ENCODE data around the gene OR51E2. TPM values are rescaled to one million over a fixed set of nuclear protein-coding genes. Genes with fewer than 3 reads are reported as not detected.

The OR51E2 gene
- total RNA-seq, 4 donors from 2014 or later, result 0.67 to 2.5 (median 0.94) TPM; not detected in 1

DNA sequence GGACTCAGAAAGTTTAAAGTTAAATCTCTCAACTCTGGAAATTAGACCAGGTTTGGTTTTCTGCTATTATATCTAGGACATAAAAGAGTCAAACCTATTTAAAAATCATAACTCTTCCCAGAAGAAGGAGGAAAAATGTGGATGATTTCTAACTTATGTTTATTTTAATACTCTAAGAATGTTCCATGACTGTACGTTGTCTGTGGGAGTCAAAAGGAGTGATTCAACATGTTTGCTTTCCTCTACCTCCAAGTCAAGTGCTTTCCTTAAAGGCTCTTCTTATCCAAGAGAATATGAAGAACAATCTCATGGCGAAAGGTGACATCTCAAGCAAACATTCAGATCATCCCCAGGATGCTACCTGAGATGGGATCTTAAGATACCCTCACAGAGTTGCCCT, 32.2 kb downstream of the OR51E2 start:
- ATAC-seq, result no peak
- Histone ChIP-seq H3K36me3 (no peaks in the 10 kb centered on the region), H3K27me3 (no peaks in the 10 kb centered on the region), H3K4me1 (no peaks in the 10 kb centered on the region), H3K9me3 (no peaks in the 10 kb centered on the region), H3K4me3 (no peak overlapping the region), H3K27ac (no peak overlapping the region)
- TF ChIP-seq, protein P1, sequence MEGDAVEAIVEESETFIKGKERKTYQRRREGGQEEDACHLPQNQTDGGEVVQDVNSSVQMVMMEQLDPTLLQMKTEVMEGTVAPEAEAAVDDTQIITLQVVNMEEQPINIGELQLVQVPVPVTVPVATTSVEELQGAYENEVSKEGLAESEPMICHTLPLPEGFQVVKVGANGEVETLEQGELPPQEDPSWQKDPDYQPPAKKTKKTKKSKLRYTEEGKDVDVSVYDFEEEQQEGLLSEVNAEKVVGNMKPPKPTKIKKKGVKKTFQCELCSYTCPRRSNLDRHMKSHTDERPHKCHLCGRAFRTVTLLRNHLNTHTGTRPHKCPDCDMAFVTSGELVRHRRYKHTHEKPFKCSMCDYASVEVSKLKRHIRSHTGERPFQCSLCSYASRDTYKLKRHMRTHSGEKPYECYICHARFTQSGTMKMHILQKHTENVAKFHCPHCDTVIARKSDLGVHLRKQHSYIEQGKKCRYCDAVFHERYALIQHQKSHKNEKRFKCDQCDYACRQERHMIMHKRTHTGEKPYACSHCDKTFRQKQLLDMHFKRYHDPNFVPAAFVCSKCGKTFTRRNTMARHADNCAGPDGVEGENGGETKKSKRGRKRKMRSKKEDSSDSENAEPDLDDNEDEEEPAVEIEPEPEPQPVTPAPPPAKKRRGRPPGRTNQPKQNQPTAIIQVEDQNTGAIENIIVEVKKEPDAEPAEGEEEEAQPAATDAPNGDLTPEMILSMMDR (IDR thresholded peaks at IDR 0.05), result no peak
- TF ChIP-seq POLR2AphosphoS5 (IDR thresholded peaks at IDR 0.05) (no peak), EP300 (IDR thresholded peaks at IDR 0.05) (no peak), POLR2A (IDR thresholded peaks at IDR 0.05) (no peak)
- WGBS, 2 donors (ENCODE audit: low coverage in 1 of 2), result 54 to 57% methylated on average over 2 of the region's 2 CpGs

DNA sequence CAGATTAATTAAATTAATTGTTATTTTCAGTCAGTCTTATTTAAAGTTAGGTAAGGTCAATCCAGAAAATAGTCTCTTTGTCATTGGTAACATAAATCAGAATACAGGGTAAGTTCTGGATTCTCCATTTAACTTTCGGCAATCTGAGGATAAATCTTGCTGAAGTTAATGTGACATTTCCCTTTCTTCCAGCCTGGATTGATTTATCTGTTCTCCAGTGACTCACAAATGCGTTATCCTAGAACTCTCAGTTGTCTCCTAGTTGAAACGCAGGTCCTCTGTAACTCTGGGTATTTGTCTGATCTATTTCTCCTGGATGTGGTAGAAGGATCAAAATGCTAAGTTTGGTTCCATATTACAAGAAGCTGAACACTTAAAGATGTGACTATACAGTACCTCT, 32.9 kb downstream of the OR51E2 start:
- TF ChIP-seq EP300 (IDR thresholded peaks at IDR 0.05) (no peak), POLR2A (IDR thresholded peaks at IDR 0.05) (no peak), POLR2AphosphoS5 (IDR thresholded peaks at IDR 0.05) (no peak)
- TF ChIP-seq, protein P1 (IDR thresholded peaks at IDR 0.05), result no peak
- WGBS, 2 donors (ENCODE audit: low coverage in 1 of 2), result 44 to 56% methylated on average over 3 of the region's 3 CpGs
- Histone ChIP-seq H3K9me3 (no peaks in the 10 kb centered on the region), H3K4me3 (no peak overlapping the region), H3K27me3 (no peaks in the 10 kb centered on the region), H3K4me1 (no peaks in the 10 kb centered on the region), H3K36me3 (no peaks in the 10 kb centered on the region), H3K27ac (no peak overlapping the region)
- ATAC-seq, result no peak

DNA sequence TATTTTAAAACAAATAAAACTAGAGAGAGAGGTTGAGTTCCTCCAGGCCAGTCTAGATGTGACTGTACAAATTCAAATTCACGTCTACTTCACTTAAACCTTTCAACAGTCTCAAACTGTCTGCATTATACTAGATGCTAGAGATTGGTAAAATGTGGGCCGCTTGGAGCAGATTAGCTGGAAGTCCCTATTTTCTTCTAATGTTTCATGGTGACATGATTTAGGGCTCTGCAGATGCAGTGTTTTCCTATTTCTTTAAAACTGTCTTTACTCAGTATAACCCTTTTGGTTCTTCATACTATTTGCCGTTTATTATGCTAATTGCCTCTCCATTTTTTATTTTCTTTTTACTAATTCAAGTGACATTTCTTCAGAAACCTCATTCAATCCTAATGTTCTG, 33.5 kb downstream of the OR51E2 start:
- Histone ChIP-seq H3K4me1 (no peaks in the 10 kb centered on the region), H3K27me3 (no peaks in the 10 kb centered on the region), H3K4me3 (no peak overlapping the region), H3K9me3 (no peaks in the 10 kb centered on the region), H3K27ac (no peak overlapping the region), H3K36me3 (no peaks in the 10 kb centered on the region)
- TF ChIP-seq POLR2AphosphoS5 (IDR thresholded peaks at IDR 0.05) (no peak), POLR2A (IDR thresholded peaks at IDR 0.05) (no peak), EP300 (IDR thresholded peaks at IDR 0.05) (no peak)
- 77 to 89% methylated on average over 3 of the region's 3 CpGs for WGBS, 2 donors (ENCODE audit: low coverage in 1 of 2)
- no peak for ATAC-seq

DNA sequence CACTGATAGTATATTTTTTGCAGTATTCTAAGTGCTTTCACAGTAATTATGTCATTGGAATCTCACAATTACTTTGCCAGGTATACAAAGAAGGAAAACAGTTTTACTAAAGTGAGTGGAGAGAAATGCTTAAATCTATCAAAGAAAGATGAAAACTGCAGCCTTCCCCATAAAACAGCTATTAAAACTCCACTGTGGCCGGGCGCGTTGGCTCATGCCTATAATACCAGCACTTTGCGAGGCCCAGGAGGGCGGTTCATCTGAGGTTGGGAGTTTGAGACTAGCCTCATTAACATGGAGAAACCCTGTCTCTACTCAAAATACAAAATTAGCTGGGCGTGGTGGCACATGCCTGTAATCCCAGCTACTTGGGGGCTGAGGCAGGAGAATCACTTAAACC, 34.8 kb downstream of the OR51E2 start:
- ATAC-seq, result no peak
- Histone ChIP-seq H3K4me1 (no peaks in the 10 kb centered on the region), H3K27me3 (no peaks in the 10 kb centered on the region), H3K27ac (no peak overlapping the region), H3K36me3 (no peaks in the 10 kb centered on the region), H3K4me3 (no peak overlapping the region), H3K9me3 (no peaks in the 10 kb centered on the region)
- 85 to 93% methylated on average over 3 to 5 of the region's 6 CpGs for WGBS, 2 donors (ENCODE audit: low coverage in 1 of 2)
- no peak for TF ChIP-seq POLR2AphosphoS5 (IDR thresholded peaks at IDR 0.05)
- TF ChIP-seq, protein P1 (IDR thresholded peaks at IDR 0.05), result no peak
- TF ChIP-seq EP300 (IDR thresholded peaks at IDR 0.05), result no peak
- TF ChIP-seq POLR2A (IDR thresholded peaks at IDR 0.05), result no peak

DNA sequence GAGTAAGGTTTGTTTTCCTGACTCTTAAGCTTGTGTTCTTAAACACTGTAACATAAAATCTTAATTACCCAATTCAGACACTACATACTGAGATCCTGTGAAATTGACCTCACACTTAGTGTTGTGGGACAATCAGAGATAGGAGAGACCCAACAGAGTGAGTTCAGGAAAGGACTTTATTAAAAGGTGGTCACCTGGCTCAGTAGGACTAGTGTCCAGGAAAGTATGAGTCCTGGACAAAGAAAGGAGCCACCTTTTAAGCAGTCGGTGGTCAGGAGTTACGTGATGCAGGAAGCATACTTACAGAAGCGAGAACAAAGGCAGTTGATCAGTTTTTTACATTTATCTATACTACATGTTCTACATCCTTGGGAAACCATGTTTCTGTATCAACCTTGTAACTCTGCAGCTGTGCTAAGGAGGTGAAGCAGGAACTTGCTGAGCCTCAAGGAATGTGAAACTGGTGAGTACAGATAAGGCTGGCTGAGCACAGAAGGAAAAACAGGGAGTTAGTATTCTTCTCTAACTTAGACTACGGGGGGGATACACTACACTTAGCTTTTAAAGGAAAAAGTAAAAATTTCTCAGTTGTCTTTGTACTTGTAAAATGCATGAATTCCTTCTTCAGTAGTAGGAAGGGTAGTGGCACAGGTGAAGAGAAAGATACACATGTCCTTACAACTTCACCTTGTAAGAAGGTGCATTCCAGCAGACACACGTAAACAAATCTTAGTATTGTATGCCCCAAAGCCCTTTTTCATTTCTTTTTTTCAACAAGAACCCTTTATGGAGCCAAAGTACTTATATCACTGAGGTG, 38.8 kb downstream of the OR51E2 start:
- 43 to 73% methylated on average over 4 to 5 of the region's 5 CpGs for WGBS, 2 donors (ENCODE audit: low coverage in 1 of 2)
- no peaks in the 10 kb centered on the region for H3K4me1 ChIP-seq
- H3K36me3 ChIP-seq, result no peaks in the 10 kb centered on the region
- H3K4me3 ChIP-seq, result no peak overlapping the region
- ATAC-seq, result no peak
- no peaks in the 10 kb centered on the region for H3K27me3 ChIP-seq
- no peak for TF ChIP-seq POLR2AphosphoS5 (IDR thresholded peaks at IDR 0.05)
- no peak for TF ChIP-seq EP300 (IDR thresholded peaks at IDR 0.05)
- TF ChIP-seq, protein P1 (IDR thresholded peaks at IDR 0.05), result no peak
- no peak for TF ChIP-seq POLR2A (IDR thresholded peaks at IDR 0.05)
- no peak overlapping the region for H3K27ac ChIP-seq
- no peaks in the 10 kb centered on the region for H3K9me3 ChIP-seq

Measured in gastroesophageal sphincter (tissue), 4 donors.